Astrocyte of the cerebellum (primary cell): ENCODE data around the gene DFFA.

Source experiments
- DNase-seq: peaks from one replicate; pipeline ENCODE4 v3.0.0-alpha.2; 2011; ENCODE audit warnings: low read depth
- H3K4me3 ChIP-seq: 2 replicates; pipeline ENCODE4 v1.5.1; 2011; ENCODE audit warnings: mild to moderate bottlenecking, low read depth, low read length, moderate library complexity
- CTCF ChIP-seq: IDR thresholded peaks from 2 replicates; pipeline ENCODE4 v1.5.1; 2012; ENCODE audit warnings: low read length, low read depth, moderate library complexity, mild to moderate bottlenecking; ENCODE audit errors: missing control alignments
- in situ Hi-C: cut with HindIII; loops from 2 replicates; pipeline ENCODE4 v1.10.0; 2017; ENCODE audit warnings: low sequenced_read_pairs

Gene DFFA

GRCh38 chr1:10450836-10451235 lies 21.5 kb downstream of the DFFA start:
- no peak overlapping the region for H3K4me3 ChIP-seq
- in situ Hi-C loops, result no loop called here
- DNase-seq, result no peak
- no peak for TF ChIP-seq CTCF

- TF ChIP-seq CTCF, result no peak
- no peak overlapping the region for H3K4me3 ChIP-seq
- in situ Hi-C loops, result no loop called here
- no peak for DNase-seq
Measured at GRCh38 chr1:10450156-10450814, 22.0 kb downstream of the DFFA start.

GRCh38 chr1:10449751-10450150 lies 22.6 kb downstream of the DFFA start, which contains the start of gene CORT:
Gene CORT, plus strand, starts transcription at chr1:10450031. Its CDS starts 193 bp downstream, at chr1:10450224.
- no peak for TF ChIP-seq CTCF
- H3K4me3 ChIP-seq, result no peak within 1 kb of the TSS
- in situ Hi-C loops, result no loop called here
- no peak for DNase-seq

- in situ Hi-C loops, result no loop called here
- no peak for DNase-seq
Measured at GRCh38 chr1:10446790-10447422, 25.4 kb downstream of the DFFA start.

GRCh38 chr1:10444795-10445397 lies 27.4 kb downstream of the DFFA start:
- H3K4me3 ChIP-seq, result no peak overlapping the region
- TF ChIP-seq CTCF, result no peak
- in situ Hi-C loops, result no loop called here
- no peak for DNase-seq

More at GRCh38 chr1:10446790-10447422, 25.4 kb downstream of the DFFA start:
- TF ChIP-seq CTCF, result no peak
- no peak overlapping the region for H3K4me3 ChIP-seq

GRCh38 chr1:10444248-10444647 lies 28.1 kb downstream of the DFFA start:
- no peak for DNase-seq
- no peak for TF ChIP-seq CTCF
- in situ Hi-C loops, result no loop called here
- no peak overlapping the region for H3K4me3 ChIP-seq
